H1 (cell line): ENCODE data around the gene ACP4. TPM values are rescaled to one million over a fixed set of nuclear protein-coding genes. Genes with fewer than 3 reads are reported as not detected.
"Not testable (repeated sequence)": the region's sequence is repeated elsewhere in the genome, so short reads cannot be mapped to it uniquely, and the experiment has no call there.

Experiments used
- CTCF ChIA-PET: fragments of 300-600 bp; sonication (Branson Sonifier 250); formaldehyde crosslinking; loops from one replicate; lab custom pipeline; 2021; ENCODE audit not compliant: partially characterized antibody; lab: Charles Lee
- POLR2A ChIA-PET: fragments of 300-600 bp; sonication (Branson Sonifier 250); formaldehyde crosslinking; loops from one replicate; lab custom pipeline; 2021; ENCODE audit warnings: inconsistent platforms; ENCODE audit not compliant: partially characterized antibody; lab: Charles Lee
- DNase-seq, 2 experiments: peaks; one replicate each; pipeline versions ENCODE4 v3.0.0 to v3.0.0-alpha.2; 2010 to 2022; ENCODE audit warnings: low spot score in 2 of 2, low read depth in 1 of 2, mixed read lengths in 1 of 2
- FAIRE-seq: peaks from 2 replicates; lab custom pipeline; 2011; peaks lifted over from hg19 to GRCh38; lab: Jason Lieb, UNC
- H2AFZ ChIP-seq: 2 replicates; pipeline ENCODE4 v1.8.1; 2012; ENCODE audit warnings: low read length, inconsistent platforms
- H2AK5ac ChIP-seq: 2 replicates; pipeline ENCODE4 v1.6.1; 2013; ENCODE audit warnings: low read depth, low read length
- H2BK120ac ChIP-seq: replicated peaks from 2 replicates; pipeline ENCODE3; 2013; ENCODE audit warnings: low read depth, low read length, inconsistent platforms
- H2BK12ac ChIP-seq: 2 replicates; pipeline ENCODE4 v1.6.1; 2013; ENCODE audit warnings: low read depth, low read length
- H2BK15ac ChIP-seq: 2 replicates; pipeline ENCODE4 v1.6.1; 2013; ENCODE audit warnings: low read length
- H2BK20ac ChIP-seq: 2 replicates; pipeline ENCODE4 v1.6.1; 2013; ENCODE audit warnings: low read length
- H2BK5ac ChIP-seq: 2 replicates; pipeline ENCODE4 v1.6.1; 2013; ENCODE audit warnings: low read depth, low read length
- H3K14ac ChIP-seq: 2 replicates; pipeline ENCODE4 v1.6.1; 2013; ENCODE audit warnings: inconsistent platforms; ENCODE audit not compliant: insufficient read length
- H3K18ac ChIP-seq: 2 replicates; pipeline ENCODE4 v1.6.1; 2013; ENCODE audit warnings: low read length; ENCODE audit errors: extremely low read depth
- H3K23ac ChIP-seq: 2 replicates; pipeline ENCODE4 v1.6.1; 2013; ENCODE audit warnings: inconsistent platforms; ENCODE audit not compliant: insufficient read length
- H3K23me2 ChIP-seq: 2 replicates; pipeline ENCODE4 v1.6.1; 2013; ENCODE audit warnings: low read depth, low read length
- H3K27ac ChIP-seq: 2 replicates; pipeline ENCODE4 v1.6.1; 2011; ENCODE audit warnings: low read depth, low read length, inconsistent platforms
- H3K27me3 ChIP-seq, 4 experiments: replicated peaks in 1 of 4; 1 replicate in 1 of 4; 2 replicates in 3 of 4; pipeline versions ENCODE4 v1.6.1 to v1.8.1; 2011 to 2013; ENCODE audit warnings: low read length in 3 of 4, mild to moderate bottlenecking in 3 of 4, inconsistent platforms in 2 of 4, mixed read lengths in 2 of 4, moderate library complexity in 1 of 4; ENCODE audit not compliant: control insufficient read depth in 3 of 4, insufficient read depth in 3 of 4; ENCODE audit errors: extremely low read depth in 1 of 4
- H3K36me3 ChIP-seq, 4 experiments: 2 replicates each; pipeline versions ENCODE4 v1.6.1 to v1.8.1; 2011 to 2013; ENCODE audit warnings: mild to moderate bottlenecking in 4 of 4, low read length in 3 of 4, moderate library complexity in 2 of 4, control low read depth in 1 of 4, inconsistent platforms in 1 of 4; ENCODE audit not compliant: insufficient read depth in 4 of 4, control insufficient read depth in 2 of 4
- H3K4ac ChIP-seq: replicated peaks from 2 replicates; pipeline ENCODE3; 2013; ENCODE audit warnings: low read length, low read depth, mixed read lengths, inconsistent platforms; ENCODE audit not compliant: insufficient read length
- H3K4me1 ChIP-seq, 4 experiments: replicated peaks in 1 of 4; 1 replicate in 1 of 4; 2 replicates in 3 of 4; pipeline versions ENCODE4 v1.6.1 to v1.8.1; 2011 to 2013; ENCODE audit warnings: low read length in 3 of 4, inconsistent platforms in 2 of 4, mixed read lengths in 1 of 4; ENCODE audit not compliant: insufficient read depth in 4 of 4, control insufficient read depth in 3 of 4
- H3K4me2 ChIP-seq, 2 experiments: 2 replicates each; pipeline versions ENCODE4 v1.6.1 to v1.8.1; 2011 to 2013; ENCODE audit warnings: low read depth in 2 of 2, low read length in 2 of 2, control low read depth in 1 of 2, inconsistent platforms in 1 of 2, mild to moderate bottlenecking in 1 of 2; ENCODE audit not compliant: insufficient read depth in 1 of 2
- H3K4me3 ChIP-seq, 4 experiments: fragments of 200-600, 300-600 bp in 1 of 4; sonication (generic), shearing (Covaris generic), sonication (Bioruptor Twin) in 1 of 4; 2 replicates each; pipeline versions ENCODE4 v1.5.1 to v1.8.1; 2011 to 2016; ENCODE audit warnings: low read length in 4 of 4, low read depth in 3 of 4, control low read depth in 2 of 4, inconsistent platforms in 2 of 4, mild to moderate bottlenecking in 2 of 4, mixed read lengths in 1 of 4, moderate library complexity in 1 of 4; ENCODE audit not compliant: insufficient read depth in 2 of 4; ENCODE audit errors: extremely low read depth in 1 of 4
- H3K56ac ChIP-seq: replicated peaks from 2 replicates; pipeline ENCODE3; 2013; ENCODE audit warnings: low read depth, mild to moderate bottlenecking, mixed read lengths, low read length, inconsistent platforms; ENCODE audit not compliant: insufficient read length
- H3K79me1 ChIP-seq: 2 replicates; pipeline ENCODE4 v1.6.1; 2013; ENCODE audit warnings: low read depth, low read length, control low read depth
- H3K79me2 ChIP-seq, 2 experiments: 2 replicates each; pipeline versions ENCODE4 v1.6.1 to v1.8.1; 2012 to 2013; ENCODE audit warnings: low read length in 2 of 2, mild to moderate bottlenecking in 2 of 2, inconsistent platforms in 1 of 2; ENCODE audit not compliant: insufficient read depth in 2 of 2, control insufficient read depth in 1 of 2
- H3K9ac ChIP-seq, 4 experiments: replicated peaks in 1 of 4; 1 replicate in 1 of 4; 2 replicates in 3 of 4; pipeline versions ENCODE4 v1.6.1 to v1.8.1; 2011 to 2013; ENCODE audit warnings: low read depth in 3 of 4, low read length in 3 of 4, control low read depth in 2 of 4, mild to moderate bottlenecking in 2 of 4, moderate library complexity in 2 of 4, inconsistent platforms in 1 of 4; ENCODE audit errors: extremely low read depth in 1 of 4
- H3K9me3 ChIP-seq, 2 experiments: 2 replicates each; pipeline versions ENCODE4 v1.6.1 to v1.8.1; 2012 to 2013; ENCODE audit warnings: mild to moderate bottlenecking in 2 of 2, moderate library complexity in 2 of 2, control low read depth in 1 of 2, inconsistent platforms in 1 of 2, low read depth in 1 of 2, low read length in 1 of 2, mixed read lengths in 1 of 2; ENCODE audit not compliant: insufficient read depth in 2 of 2
- H4K20me1 ChIP-seq, 2 experiments: replicated peaks in 1 of 2; 2 replicates each; pipeline versions ENCODE3 to v1.8.1; 2011 to 2013; ENCODE audit warnings: inconsistent platforms in 2 of 2, low read length in 2 of 2, mild to moderate bottlenecking in 1 of 2; ENCODE audit not compliant: insufficient read depth in 2 of 2, control insufficient read depth in 1 of 2
- H4K5ac ChIP-seq: 2 replicates; pipeline ENCODE4 v1.6.1; 2013; ENCODE audit warnings: low read length, low read depth, mixed read lengths, inconsistent platforms; ENCODE audit not compliant: insufficient read length
- H4K8ac ChIP-seq: 2 replicates; pipeline ENCODE4 v1.8.0; 2013; ENCODE audit warnings: mild to moderate bottlenecking, moderate library complexity, low read length, inconsistent platforms; ENCODE audit not compliant: insufficient read depth; ENCODE audit errors: extremely low read depth
- H4K91ac ChIP-seq: replicated peaks from 2 replicates; pipeline ENCODE3; 2013; ENCODE audit warnings: low read length, mixed read lengths, inconsistent platforms; ENCODE audit not compliant: insufficient read length
- WGBS, 2 experiments: shearing (Covaris generic) in 1 of 2; methylation state at CpG; one replicate each; pipeline versions ENCODE4 v1.1.6 to v1.1.7; 2013 to 2015; ENCODE audit warnings: low lambda C conversion rate in 2 of 2, mixed read lengths in 2 of 2, inconsistent platforms in 1 of 2, low coverage in 1 of 2, missing lambda C conversion rate in 1 of 2; ENCODE audit not compliant: insufficient replicate concordance in 2 of 2, insufficient coverage in 1 of 2, insufficient read length in 1 of 2; ENCODE audit errors: extremely low coverage in 1 of 2, missing lambda C conversion rate in 1 of 2; 5-methylcytosine and 5-hydroxymethylcytosine counted together
- polyA plus RNA-seq, 7 experiments: library from polyadenylated mRNA; depleted of rRNA in 3 of 7; stranded (reverse) in 5 of 7; unstranded in 2 of 7; fragments of >200 nt in 5 of 7; fragments of 200-250 nt in 2 of 7; gene quantifications; 1 replicate in 5 of 7; 2 replicates in 1 of 7; 4 replicates in 1 of 7; pipeline versions ENCODE4 v1.2.1 to v1.2.3, GENCODE V29; 2011 to 2013; ENCODE audit warnings: missing spikeins in 2 of 7, mixed read lengths in 2 of 7
- total RNA-seq: library from RNA; stranded (reverse); fragmentation: NEBNext Ultra II Directional; extraction: Animal tissue kit (Norgen Biotek cat#: 25700); gene quantifications from 2 replicates; pipeline ENCODE4 v1.2.1, GENCODE V29; 2021

Gene ACP4
- total and polyA plus RNA-seq, 2 of the 8 experiments (the other 6 are each of a cell fraction or from before 2014, with no cell fraction given) = not detected

GRCh38 chr19:50772912-50773311 is 17.3 kb upstream of the ACP4 start:
- not testable (repeated sequence) for H2BK15ac ChIP-seq, H4K20me1 ChIP-seq, H3K4me2 ChIP-seq, H2AK5ac ChIP-seq, FAIRE-seq, H3K23me2 ChIP-seq, DNase-seq, H4K91ac ChIP-seq, H3K23ac ChIP-seq, H3K4me1 ChIP-seq, H3K18ac ChIP-seq, H3K14ac ChIP-seq, H3K9ac ChIP-seq, H2BK12ac ChIP-seq, H2BK120ac ChIP-seq, H3K79me1 ChIP-seq, H3K4ac ChIP-seq, H4K8ac ChIP-seq, H2BK20ac ChIP-seq, H2BK5ac ChIP-seq, H2AFZ ChIP-seq, H4K5ac ChIP-seq, H3K56ac ChIP-seq, H3K9me3 ChIP-seq, H3K27ac ChIP-seq, H3K36me3 ChIP-seq, H3K79me2 ChIP-seq, H3K4me3 ChIP-seq
- 95% methylated on average over 3 of the region's 3 CpGs; no CpG with 5 or more reads in 1 of the 2 experiments for WGBS, 2 experiments
- CTCF ChIA-PET = interaction anchor here (1.0 to 2.6 kb wide), 3 partner anchors 48 to 103 kb away, joined by 3 to 7 read pairs (median 4); no protein-coding TSS in a partner anchor
- POLR2A ChIA-PET = interaction anchor here (0.7 kb wide), 1 partner anchor 71 kb away, joined by 3 read pairs; no protein-coding TSS in a partner anchor
- peaks cover 1 to 30% (median 10%) of the 10 kb centered on the region in 4 experiments for H3K27me3 ChIP-seq

GRCh38 chr19:50773454-50773853 is 16.8 kb upstream of the ACP4 start:
- not testable (repeated sequence) for H4K5ac ChIP-seq, FAIRE-seq, H3K14ac ChIP-seq, H2BK120ac ChIP-seq, H3K4me2 ChIP-seq, H2BK5ac ChIP-seq, H3K36me3 ChIP-seq, H3K4ac ChIP-seq, H2BK20ac ChIP-seq, H3K18ac ChIP-seq, H3K27ac ChIP-seq, H3K56ac ChIP-seq, H2BK15ac ChIP-seq, H3K9ac ChIP-seq, DNase-seq, H4K20me1 ChIP-seq, H3K9me3 ChIP-seq, H4K8ac ChIP-seq, H2AFZ ChIP-seq, H3K79me2 ChIP-seq, H3K23ac ChIP-seq, H3K79me1 ChIP-seq, H3K4me3 ChIP-seq, H2AK5ac ChIP-seq, H2BK12ac ChIP-seq, H3K23me2 ChIP-seq, H4K91ac ChIP-seq, H3K4me1 ChIP-seq
- POLR2A ChIA-PET = interaction anchor here (0.5 kb wide), 1 partner anchor 8 kb away, joined by 3 read pairs; no protein-coding TSS in a partner anchor
- CTCF ChIA-PET = interaction anchor here (1.0 to 2.6 kb wide), 5 partner anchors 10 to 104 kb away, joined by 3 to 7 read pairs (median 5); partner anchors contain the start of gene CLEC11A
- peaks cover 1 to 35% (median 14%) of the 10 kb centered on the region in 4 experiments for H3K27me3 ChIP-seq
- WGBS, 2 experiments = 89% methylated on average over 7 of the region's 7 CpGs; no CpG with 5 or more reads in 1 of the 2 experiments
